ENCODE measurements around the gene GUCA1A.

GUCA1A gene

GRCh38 chr6:42224222-42225028 is 51.3 kb downstream of the GUCA1A start:
- Histone ChIP-seq H3K27ac (ENCODE audit: low read length) (no peak overlapping the region), H3K27me3 (ENCODE audit: control insufficient read depth, insufficient read depth, low read length) (no peaks in the 10 kb centered on the region), H3K36me3 (ENCODE audit: control insufficient read depth, insufficient read depth, low read length) (0 out of 2 replicates have a peak, but pooled peaks cover 2% of the 10 kb centered on the region), H3K9me3 (ENCODE audit: control insufficient read depth, insufficient read depth, low read length) (no peaks in the 10 kb centered on the region), H3K4me1 (ENCODE audit: control insufficient read depth, insufficient read depth, low read length) (no peaks in the 10 kb centered on the region), H3K4me3 (ENCODE audit: low read length) (no peak overlapping the region)
- no CpG with 5 or more reads among the region's 12 CpGs for WGBS (ENCODE audit: insufficient coverage, insufficient read length)
- no peak for DNase-seq (ENCODE audit: low read depth, low spot score)

- no peak for DNase-seq (ENCODE audit: low read depth, low spot score)
- Histone ChIP-seq H3K4me1 (ENCODE audit: control insufficient read depth, insufficient read depth, low read length) (no peaks in the 10 kb centered on the region), H3K36me3 (ENCODE audit: control insufficient read depth, insufficient read depth, low read length) (0 out of 2 replicates have a peak, but pooled peaks cover 2% of the 10 kb centered on the region), H3K9me3 (ENCODE audit: control insufficient read depth, insufficient read depth, low read length) (no peaks in the 10 kb centered on the region), H3K4me3 (ENCODE audit: low read length) (no peak overlapping the region), H3K27me3 (ENCODE audit: control insufficient read depth, insufficient read depth, low read length) (no peaks in the 10 kb centered on the region), H3K27ac (ENCODE audit: low read length) (no peak overlapping the region)
Observed at GRCh38 chr6:42225029-42225339, 51.8 kb downstream of the GUCA1A start.

- Histone ChIP-seq H3K27ac (ENCODE audit: low read length) (no peak overlapping the region), H3K27me3 (ENCODE audit: control insufficient read depth, insufficient read depth, low read length) (no peaks in the 10 kb centered on the region), H3K4me1 (ENCODE audit: control insufficient read depth, insufficient read depth, low read length) (no peaks in the 10 kb centered on the region), H3K9me3 (ENCODE audit: control insufficient read depth, insufficient read depth, low read length) (no peaks in the 10 kb centered on the region), H3K36me3 (ENCODE audit: control insufficient read depth, insufficient read depth, low read length) (0 out of 2 replicates have a peak, but pooled peaks cover 2% of the 10 kb centered on the region), H3K4me3 (ENCODE audit: low read length) (no peak overlapping the region)
- WGBS (ENCODE audit: insufficient coverage, insufficient read length): 100% methylated on average over 2 of the region's 4 CpGs
- DNase-seq (ENCODE audit: low read depth, low spot score): no peak
Observed at GRCh38 chr6:42225419-42225818, 52.3 kb downstream of the GUCA1A start.

- Histone ChIP-seq H3K9me3 (ENCODE audit: control insufficient read depth, insufficient read depth, low read length) (no peaks in the 10 kb centered on the region), H3K36me3 (ENCODE audit: control insufficient read depth, insufficient read depth, low read length) (0 out of 2 replicates have a peak, but pooled peaks cover 2% of the 10 kb centered on the region), H3K4me1 (ENCODE audit: control insufficient read depth, insufficient read depth, low read length) (no peaks in the 10 kb centered on the region), H3K4me3 (ENCODE audit: low read length) (no peak overlapping the region), H3K27me3 (ENCODE audit: control insufficient read depth, insufficient read depth, low read length) (no peaks in the 10 kb centered on the region), H3K27ac (ENCODE audit: low read length) (no peak overlapping the region)
- no CpG with 5 or more reads among the region's 3 CpGs for WGBS (ENCODE audit: insufficient coverage, insufficient read length)
- DNase-seq (ENCODE audit: low read depth, low spot score): no peak
Observed at GRCh38 chr6:42226161-42226611, 53.0 kb downstream of the GUCA1A start.

GRCh38 chr6:42226645-42227143 is 53.5 kb downstream of the GUCA1A start:
- no peak for DNase-seq (ENCODE audit: low read depth, low spot score)
- no peak overlapping the region for H3K4me3 ChIP-seq (ENCODE audit: low read length)
- no peaks in the 10 kb centered on the region for H3K4me1 ChIP-seq (ENCODE audit: control insufficient read depth, insufficient read depth, low read length)
- no peak overlapping the region for H3K27ac ChIP-seq (ENCODE audit: low read length)
- no CpG with 5 or more reads among the region's 8 CpGs for WGBS (ENCODE audit: insufficient coverage, insufficient read length)
- H3K27me3 ChIP-seq (ENCODE audit: control insufficient read depth, insufficient read depth, low read length): no peaks in the 10 kb centered on the region
- no peaks in the 10 kb centered on the region for H3K9me3 ChIP-seq (ENCODE audit: control insufficient read depth, insufficient read depth, low read length)
- H3K36me3 ChIP-seq (ENCODE audit: control insufficient read depth, insufficient read depth, low read length): 0 out of 2 replicates have a peak, but pooled peaks cover 2% of the 10 kb centered on the region

- H3K36me3 ChIP-seq (ENCODE audit: control insufficient read depth, insufficient read depth, low read length): peaks cover 5% of the 10 kb centered on the region; the same call in 1 of the 2 replicates
- no CpG with 5 or more reads among the region's 9 CpGs for WGBS (ENCODE audit: insufficient coverage, insufficient read length)
- H3K4me3 ChIP-seq (ENCODE audit: low read length): no peak overlapping the region
- no peaks in the 10 kb centered on the region for H3K4me1 ChIP-seq (ENCODE audit: control insufficient read depth, insufficient read depth, low read length)
- H3K9me3 ChIP-seq (ENCODE audit: control insufficient read depth, insufficient read depth, low read length): no peaks in the 10 kb centered on the region
- H3K27me3 ChIP-seq (ENCODE audit: control insufficient read depth, insufficient read depth, low read length): no peaks in the 10 kb centered on the region
- no peak for DNase-seq (ENCODE audit: low read depth, low spot score)
- H3K27ac ChIP-seq (ENCODE audit: low read length): no peak overlapping the region
Observed at GRCh38 chr6:42227173-42227850, 54.1 kb downstream of the GUCA1A start.

- Histone ChIP-seq H3K27ac (ENCODE audit: low read length) (no peak overlapping the region), H3K4me1 (ENCODE audit: control insufficient read depth, insufficient read depth, low read length) (no peaks in the 10 kb centered on the region), H3K36me3 (ENCODE audit: control insufficient read depth, insufficient read depth, low read length) (peaks cover 9% of the 10 kb centered on the region; the same call in 1 of the 2 replicates), H3K27me3 (ENCODE audit: control insufficient read depth, insufficient read depth, low read length) (no peaks in the 10 kb centered on the region), H3K4me3 (ENCODE audit: low read length) (no peak overlapping the region), H3K9me3 (ENCODE audit: control insufficient read depth, insufficient read depth, low read length) (no peaks in the 10 kb centered on the region)
- DNase-seq (ENCODE audit: low read depth, low spot score): no peak
- WGBS (ENCODE audit: insufficient coverage, insufficient read length): no CpG with 5 or more reads among the region's 15 CpGs
Observed at GRCh38 chr6:42228305-42228704, 55.1 kb downstream of the GUCA1A start.
